HG02870 (cell line): ENCODE measurements around the gene RSAD1.
"Not testable (repeated sequence)": the region's sequence is repeated elsewhere in the genome, so short reads cannot be mapped to it uniquely, and the experiment has no call there.

ENCODE experiments used
- ATAC-seq: cut with Tn5 transposase; IDR thresholded peaks from one replicate; pipeline ENCODE4 v1.9.1; 2021; ENCODE audit warnings: mild to moderate bottlenecking, moderate library complexity; ENCODE audit not compliant: unreplicated experiment

The RSAD1 gene

GRCh38 chr17:50471009-50471905 is 7.4 kb upstream of the RSAD1 start:
- no peak for ATAC-seq

- ATAC-seq: no peak
Measured at GRCh38 chr17:50472286-50472685, 6.4 kb upstream of the RSAD1 start.

- not testable (repeated sequence) for ATAC-seq
Measured at GRCh38 chr17:50472761-50473161, 5.9 kb upstream of the RSAD1 start.

- no peak for ATAC-seq
Measured at GRCh38 chr17:50473901-50474300, 4.8 kb upstream of the RSAD1 start.

GRCh38 chr17:50474523-50474922 is 4.1 kb upstream of the RSAD1 start:
- no peak for ATAC-seq

GRCh38 chr17:50475362-50475761 is 3.3 kb upstream of the RSAD1 start:
- ATAC-seq: no peak

- ATAC-seq: not testable (repeated sequence)
Measured at GRCh38 chr17:50475775-50476544, 2.7 kb upstream of the RSAD1 start.

- ATAC-seq: no peak
Measured at GRCh38 chr17:50476545-50477315, 1.9 kb upstream of the RSAD1 start.

- no peak for ATAC-seq
Measured at GRCh38 chr17:50477976-50478375, 684 bp upstream of the RSAD1 start.

GRCh38 chr17:50479522-50480141 is 972 bp downstream of the RSAD1 start:
- no peak for ATAC-seq

GRCh38 chr17:50480142-50480764 is 1.6 kb downstream of the RSAD1 start:
- ATAC-seq: no peak

GRCh38 chr17:50480854-50481490 is 2.3 kb downstream of the RSAD1 start:
- no peak for ATAC-seq

GRCh38 chr17:50481648-50482047 is 3.0 kb downstream of the RSAD1 start:
- no peak for ATAC-seq

- ATAC-seq: no peak
Measured at GRCh38 chr17:50482110-50482509, 3.5 kb downstream of the RSAD1 start.

- ATAC-seq: no peak
Measured at GRCh38 chr17:50482516-50482915, 3.9 kb downstream of the RSAD1 start.

- ATAC-seq: no peak
Measured at GRCh38 chr17:50483266-50483665, 4.6 kb downstream of the RSAD1 start.

- ATAC-seq: no peak
Measured at GRCh38 chr17:50484386-50485155, 5.9 kb downstream of the RSAD1 start.

- no peak for ATAC-seq
Measured at GRCh38 chr17:50487213-50488096, 8.8 kb downstream of the RSAD1 start.
